ENCODE results near the gene POLR3G.

Gene POLR3G

GRCh38 chr5:90557871-90558270 lies 83.2 kb downstream of the POLR3G start:
- no peak overlapping the region for H3K27ac ChIP-seq
- no peak overlapping the region for H3K4me3 ChIP-seq
- no peak overlapping the region for H3K9ac ChIP-seq (ENCODE audit: insufficient read length)
- H3K36me3 ChIP-seq (ENCODE audit: insufficient read depth, low read length): no peaks in the 10 kb centered on the region
- no peak for DNase-seq (ENCODE audit: low read depth, low spot score)
- no peaks in the 10 kb centered on the region for H3K9me3 ChIP-seq (ENCODE audit: low read depth, low read length)
- TF ChIP-seq EZH2 (IDR thresholded peaks at IDR 0.05): no peak

- DNase-seq (ENCODE audit: low read depth, low spot score): no peak
- Histone ChIP-seq H3K4me3 (no peak within 1 kb of the TSS), H3K36me3 (ENCODE audit: insufficient read depth, low read length) (no peaks in the 10 kb centered on the region), H3K27ac (no peak within 1 kb of the TSS), H3K9me3 (ENCODE audit: low read depth, low read length) (no peaks in the 10 kb centered on the region), H3K9ac (ENCODE audit: insufficient read length) (no peak within 1 kb of the TSS)
- peak; percentile 63 for TF ChIP-seq POLR2AphosphoS5 (IDR thresholded peaks at IDR 0.05; ENCODE audit: borderline replicate concordance, low read depth, low read length)
- TF ChIP-seq FOXP2 (optimal IDR thresholded peaks at IDR 0.05; ENCODE audit: control extremely low read depth, extremely low read length, insufficient read depth): no peak
These were observed 83.9 kb downstream of the POLR3G start, which contains the start of gene ADGRV1 for GRCh38 chr5:90558344-90559192. ADGRV1 (plus strand) TSS chr5:90558797; CDS start chr5:90558896, 99 bp downstream.

GRCh38 chr5:90560771-90561170 lies 86.1 kb downstream of the POLR3G start:
- Histone ChIP-seq H3K9ac (ENCODE audit: insufficient read length) (no peak overlapping the region), H3K27ac (no peak overlapping the region), H3K9me3 (ENCODE audit: low read depth, low read length) (no peaks in the 10 kb centered on the region), H3K4me3 (no peak overlapping the region), H3K36me3 (ENCODE audit: insufficient read depth, low read length) (no peaks in the 10 kb centered on the region)
- TF ChIP-seq POLR2AphosphoS5 (IDR thresholded peaks at IDR 0.05; ENCODE audit: borderline replicate concordance, low read depth, low read length) (no peak), EZH2 (IDR thresholded peaks at IDR 0.05) (no peak), FOXP2 (optimal IDR thresholded peaks at IDR 0.05; ENCODE audit: control extremely low read depth, extremely low read length, insufficient read depth) (no peak)
- no peak for DNase-seq (ENCODE audit: low read depth, low spot score)

GRCh38 chr5:90561766-90562165 lies 87.1 kb downstream of the POLR3G start:
- H3K27ac ChIP-seq: no peak overlapping the region
- no peak overlapping the region for H3K4me3 ChIP-seq
- H3K36me3 ChIP-seq (ENCODE audit: insufficient read depth, low read length): no peaks in the 10 kb centered on the region
- H3K9me3 ChIP-seq (ENCODE audit: low read depth, low read length): no peaks in the 10 kb centered on the region
- DNase-seq (ENCODE audit: low read depth, low spot score): no peak
- no peak overlapping the region for H3K9ac ChIP-seq (ENCODE audit: insufficient read length)
- TF ChIP-seq POLR2AphosphoS5 (IDR thresholded peaks at IDR 0.05; ENCODE audit: borderline replicate concordance, low read depth, low read length): no peak
- no peak for TF ChIP-seq EZH2 (IDR thresholded peaks at IDR 0.05)
- no peak for TF ChIP-seq FOXP2 (optimal IDR thresholded peaks at IDR 0.05; ENCODE audit: control extremely low read depth, extremely low read length, insufficient read depth)

- no peak for TF ChIP-seq POLR2AphosphoS5 (IDR thresholded peaks at IDR 0.05; ENCODE audit: borderline replicate concordance, low read depth, low read length)
- no peak for TF ChIP-seq FOXP2 (optimal IDR thresholded peaks at IDR 0.05; ENCODE audit: control extremely low read depth, extremely low read length, insufficient read depth)
- TF ChIP-seq EZH2 (IDR thresholded peaks at IDR 0.05): no peak
- Histone ChIP-seq H3K4me3 (no peak overlapping the region), H3K9me3 (ENCODE audit: low read depth, low read length) (no peaks in the 10 kb centered on the region), H3K27ac (no peak overlapping the region), H3K36me3 (ENCODE audit: insufficient read depth, low read length) (no peaks in the 10 kb centered on the region), H3K9ac (ENCODE audit: insufficient read length) (no peak overlapping the region)
- no peak for DNase-seq (ENCODE audit: low read depth, low spot score)
These were observed 87.7 kb downstream of the POLR3G start for GRCh38 chr5:90562341-90562740.

GRCh38 chr5:90563108-90563507 lies 88.4 kb downstream of the POLR3G start:
- Histone ChIP-seq H3K27ac (no peak overlapping the region), H3K36me3 (ENCODE audit: insufficient read depth, low read length) (no peaks in the 10 kb centered on the region), H3K9ac (ENCODE audit: insufficient read length) (no peak overlapping the region), H3K4me3 (no peak overlapping the region), H3K9me3 (ENCODE audit: low read depth, low read length) (no peaks in the 10 kb centered on the region)
- no peak for TF ChIP-seq FOXP2 (optimal IDR thresholded peaks at IDR 0.05; ENCODE audit: control extremely low read depth, extremely low read length, insufficient read depth)
- TF ChIP-seq EZH2 (IDR thresholded peaks at IDR 0.05): no peak
- TF ChIP-seq POLR2AphosphoS5 (IDR thresholded peaks at IDR 0.05; ENCODE audit: borderline replicate concordance, low read depth, low read length): no peak
- no peak for DNase-seq (ENCODE audit: low read depth, low spot score)

Data from SK-N-MC (cell line).